HepG2 (cell line): Measurements from ENCODE around the gene TMEM184B. TPM values are rescaled to one million over a fixed set of nuclear protein-coding genes. Genes with fewer than 3 reads are reported as not detected.
A peak's percentile ranks its signal among the peaks of the same experiment; 100 is the strongest.

Source experiments
- ARID5B ChIP-seq: IDR thresholded peaks from 2 replicates; pipeline ENCODE4 v1.4.0; 2020; ENCODE audit warnings: mild to moderate bottlenecking, missing genetic modification reagents
- CCDC6 ChIP-seq: sonication (generic); formaldehyde crosslinking; IDR thresholded peaks from 2 replicates; pipeline ENCODE4 v1.8.1; 2022; ENCODE audit warnings: mild to moderate bottlenecking, missing genetic modification reagents, moderate library complexity
- HIVEP1 ChIP-seq: sonication (generic); formaldehyde crosslinking; IDR thresholded peaks from 2 replicates; pipeline ENCODE4 v1.4.0; 2020; ENCODE audit warnings: mild to moderate bottlenecking, missing genetic modification reagents
- MEIS2 ChIP-seq: sonication (generic); formaldehyde crosslinking; IDR thresholded peaks from 2 replicates; pipeline ENCODE4 v1.9.0; 2021; ENCODE audit warnings: mild to moderate bottlenecking, missing genetic modification reagents
- ZBTB14 ChIP-seq: sonication (generic); formaldehyde crosslinking; IDR thresholded peaks from 2 replicates; pipeline ENCODE4 v1.4.0; 2020; ENCODE audit warnings: missing genetic modification reagents
- ZBTB37 ChIP-seq: sonication (generic); formaldehyde crosslinking; IDR thresholded peaks from 2 replicates; pipeline ENCODE4 v1.4.0; 2020; ENCODE audit warnings: mild to moderate bottlenecking, missing genetic modification reagents
- ZFP36L1 ChIP-seq: sonication (generic); formaldehyde crosslinking; IDR thresholded peaks from 2 replicates; pipeline ENCODE4 v1.8.0; 2022; ENCODE audit warnings: mild to moderate bottlenecking, missing genetic modification reagents, moderate library complexity
- ZFY ChIP-seq: sonication (generic); formaldehyde crosslinking; IDR thresholded peaks from 2 replicates; pipeline ENCODE4 v1.4.0; 2020; ENCODE audit warnings: missing genetic modification reagents
- ZNF280B ChIP-seq: sonication (generic); formaldehyde crosslinking; IDR thresholded peaks from 2 replicates; pipeline ENCODE4 v1.5.0; 2020; ENCODE audit warnings: missing genetic modification reagents, mild to moderate bottlenecking, borderline replicate concordance
- ZNF407 ChIP-seq: sonication (generic); formaldehyde crosslinking; IDR thresholded peaks from one replicate; pipeline ENCODE4 v1.5.1; 2020; ENCODE audit warnings: mild to moderate bottlenecking, missing genetic modification reagents; ENCODE audit errors: not compliant biosample characterization
- polyA plus RNA-seq, 8 experiments: library from polyadenylated mRNA; depleted of rRNA in 3 of 8; stranded (reverse) in 7 of 8; unstranded in 1 of 8; fragments of >200 nt; fragmentation: Illumina TruSeq in 4 of 8; extraction: Trizol in 4 of 8; gene quantifications; 2 replicates each; pipeline versions ENCODE4 v1.2.1 to v1.2.3, GENCODE V29; 2011 to 2016; ENCODE audit warnings: low read depth in 4 of 8, missing spikeins in 1 of 8, mixed read lengths in 1 of 8; ENCODE audit not compliant: insufficient read depth in 1 of 8
- total RNA-seq, 5 experiments: library from RNA; depleted of rRNA; stranded (reverse); fragments of >200 nt; fragmentation: Illumina TruSeq; extraction: Trizol; gene quantifications; 2 replicates each; pipeline ENCODE4 v1.2.3, GENCODE V29; 2016; ENCODE audit warnings: low read depth in 1 of 5

Gene TMEM184B
- total and polyA plus RNA-seq, 2 of the 13 experiments (the other 11 are each of a cell fraction or from before 2014, with no cell fraction given), result 15.9 to 16.0 TPM

- no peak for TF ChIP-seq ZNF280B
- no peak for TF ChIP-seq ZNF407
- TF ChIP-seq CCDC6 (CRISPR knock-in tag), result no peak
- TF ChIP-seq HIVEP1 (CRISPR knock-in tag), result no peak
- peak; percentile 44; the same call in 1 of the 2 replicates for TF ChIP-seq MEIS2 (CRISPR knock-in tag)
- TF ChIP-seq ZBTB14 (CRISPR knock-in tag), result no peak
- no peak for TF ChIP-seq ZBTB37 (CRISPR knock-in tag)
- no peak; the same call in 1 of the 2 replicates for TF ChIP-seq ZFY (CRISPR knock-in tag)
- TF ChIP-seq ARID5B (CRISPR knock-in tag), result peak; percentile 78; the same call in 1 of the 2 replicates
- no peak for TF ChIP-seq ZFP36L1
Measured at GRCh38 chr22:38172832-38173640, 99.8 kb downstream of the TMEM184B start (continued).
